Sigmoid colon (tissue), 7 donors: ENCODE data around the gene NR2F6. TPM values are rescaled to one million over a fixed set of nuclear protein-coding genes. Genes with fewer than 3 reads are reported as not detected.

ENCODE experiments used
- DNase-seq: peaks from one replicate; pipeline ENCODE4 v3.0.0-alpha.2; 2019
- H3K27ac ChIP-seq, 4 donors: fragments of 200-600 bp; sonication (generic); one replicate each; pipeline ENCODE4 v1.5.1; 2016 to 2019; ENCODE audit warnings: mild to moderate bottlenecking in 1 of 4
- H3K27me3 ChIP-seq, 3 donors: fragments of 200-600 bp; sonication (generic); one replicate each; pipeline ENCODE4 v1.5.1; 2019; ENCODE audit warnings: mild to moderate bottlenecking in 1 of 3
- H3K36me3 ChIP-seq, 4 donors: fragments of 200-600 bp; sonication (generic); one replicate each; pipeline ENCODE4 v1.5.1; 2016 to 2019
- H3K4me1 ChIP-seq, 4 donors: fragments of 200-600 bp; sonication (generic); one replicate each; pipeline ENCODE4 v1.5.1; 2017 to 2019
- H3K4me3 ChIP-seq, 4 donors: fragments of 200-600 bp; sonication (generic); one replicate each; pipeline ENCODE4 v1.5.1; 2017 to 2019; ENCODE audit warnings: mild to moderate bottlenecking in 2 of 4, moderate library complexity in 1 of 4
- H3K9me3 ChIP-seq, 4 donors: fragments of 200-600 bp in 3 of 4; sonication (generic) in 3 of 4; one replicate each; pipeline versions ENCODE4 v1.5.1 to v1.6.1; 2013 to 2019
- EP300 ChIP-seq, 4 donors: sonication (generic); formaldehyde crosslinking; IDR thresholded peaks; one replicate each; pipeline ENCODE4 v1.6.1; 2017; ENCODE audit warnings: antibody characterized with exemption in 4 of 4
- POLR2A ChIP-seq, 2 donors: fragments of 450-650 bp; IDR thresholded peaks; one replicate each; pipeline ENCODE4 v1.6.1; 2016; ENCODE audit warnings: antibody characterized with exemption in 2 of 2, mild to moderate bottlenecking in 2 of 2, moderate library complexity in 2 of 2
- POLR2AphosphoS5 ChIP-seq, 4 donors: sonication (generic); formaldehyde crosslinking; IDR thresholded peaks; one replicate each; pipeline ENCODE4 v1.6.1; 2017; ENCODE audit warnings: antibody characterized with exemption in 4 of 4
- WGBS, 2 donors: extraction: QIAGEN DNeasy Blood & Tissue Kit; methylation state at CpG; one replicate each; pipeline ENCODE4 v1.1.7; 2013; 5-methylcytosine and 5-hydroxymethylcytosine counted together
- intact Hi-C: fragments of 100-400 bp; cut with DNase I; formaldehyde crosslinking; loops from one replicate; pipeline ENCODE4 v1.15.1; 2023
- polyA plus RNA-seq, 3 donors: library from polyadenylated mRNA; stranded (reverse); fragments of 200-250 nt; gene quantifications; one replicate each; pipeline ENCODE4 v1.2.3, GENCODE V29; 2013
- total RNA-seq, 4 donors: library from RNA; depleted of rRNA; stranded (reverse); fragments of >200 nt; gene quantifications; one replicate each; pipeline ENCODE4 v1.1.0, GENCODE V29; 2016
- TF ChIP-seq, protein P1 (sequence below), 4 experiments: fragments of 450-650 bp in 3 of 4; fragments of 200-600 bp in 1 of 4; IDR thresholded peaks; one replicate each; pipeline ENCODE4 v1.5.1; 2016 to 2019; ENCODE audit warnings: antibody characterized with exemption in 4 of 4, mild to moderate bottlenecking in 3 of 4, moderate library complexity in 2 of 4
- donor health status: healthy with polysubstance abuse.
- donor health status: Bipolar disorder and iron deficiency.
- donor health status: healthy.

Gene NR2F6
- total and polyA plus RNA-seq, 7 donors: 21.6 to 72.1 (median 32.6) TPM

DNA sequence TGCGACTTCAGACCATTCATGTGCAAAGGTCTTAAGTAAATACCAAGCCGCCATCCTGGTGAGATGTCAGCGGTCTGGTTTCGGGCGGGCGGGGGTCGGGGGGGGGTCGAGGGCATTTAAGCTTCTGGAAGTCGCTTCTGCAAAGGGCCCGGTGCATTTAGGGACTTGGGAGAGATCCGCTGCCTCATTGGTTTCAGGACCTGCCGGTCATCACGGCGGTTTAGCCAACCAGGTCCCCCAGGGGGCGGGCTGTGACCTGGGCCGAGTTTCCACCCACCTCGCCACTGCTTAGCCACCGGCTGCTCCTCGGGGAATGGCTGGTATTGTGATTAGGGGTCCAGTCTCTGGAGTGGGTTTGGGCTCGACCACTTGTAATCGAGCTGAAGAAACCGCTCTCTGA is 43.8 kb upstream of the NR2F6 start:
- Histone ChIP-seq H3K4me3 (peak overlapping the region in 1 of 4 donors; percentile 15), H3K9me3 (no peaks in the 10 kb centered on the region), H3K27me3 (no peaks in the 10 kb centered on the region), H3K4me1 (peaks cover 0 to 20% (median 14%) of the 10 kb centered on the region in 4 donors), H3K27ac (no peak overlapping the region), H3K36me3 (peaks cover 0 to 5% (median 2%) of the 10 kb centered on the region in 4 donors)
- 13 to 14% methylated on average over 22 of the region's 22 CpGs for WGBS, 2 donors
- TF ChIP-seq, protein P1, sequence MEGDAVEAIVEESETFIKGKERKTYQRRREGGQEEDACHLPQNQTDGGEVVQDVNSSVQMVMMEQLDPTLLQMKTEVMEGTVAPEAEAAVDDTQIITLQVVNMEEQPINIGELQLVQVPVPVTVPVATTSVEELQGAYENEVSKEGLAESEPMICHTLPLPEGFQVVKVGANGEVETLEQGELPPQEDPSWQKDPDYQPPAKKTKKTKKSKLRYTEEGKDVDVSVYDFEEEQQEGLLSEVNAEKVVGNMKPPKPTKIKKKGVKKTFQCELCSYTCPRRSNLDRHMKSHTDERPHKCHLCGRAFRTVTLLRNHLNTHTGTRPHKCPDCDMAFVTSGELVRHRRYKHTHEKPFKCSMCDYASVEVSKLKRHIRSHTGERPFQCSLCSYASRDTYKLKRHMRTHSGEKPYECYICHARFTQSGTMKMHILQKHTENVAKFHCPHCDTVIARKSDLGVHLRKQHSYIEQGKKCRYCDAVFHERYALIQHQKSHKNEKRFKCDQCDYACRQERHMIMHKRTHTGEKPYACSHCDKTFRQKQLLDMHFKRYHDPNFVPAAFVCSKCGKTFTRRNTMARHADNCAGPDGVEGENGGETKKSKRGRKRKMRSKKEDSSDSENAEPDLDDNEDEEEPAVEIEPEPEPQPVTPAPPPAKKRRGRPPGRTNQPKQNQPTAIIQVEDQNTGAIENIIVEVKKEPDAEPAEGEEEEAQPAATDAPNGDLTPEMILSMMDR (IDR thresholded peaks at IDR 0.05): no peak
- no peak for TF ChIP-seq POLR2AphosphoS5 (IDR thresholded peaks at IDR 0.05)
- intact Hi-C loops: no loop called here
- peak; percentile 77 for DNase-seq

- no peaks in the 10 kb centered on the region for H3K36me3 ChIP-seq
- TF ChIP-seq, protein P1 (IDR thresholded peaks at IDR 0.05): no peak
- TF ChIP-seq POLR2AphosphoS5 (IDR thresholded peaks at IDR 0.05): no peak
- intact Hi-C loops: no loop called here
- no peak overlapping the region for H3K27ac ChIP-seq
- H3K9me3 ChIP-seq: no peaks in the 10 kb centered on the region
- peaks cover 0 to 19% (median 15%) of the 10 kb centered on the region in 4 donors for H3K4me1 ChIP-seq
- 59 to 84% methylated on average over 9 of the region's 9 CpGs for WGBS, 2 donors
- peaks cover 7 to 8% (median 7%) of the 10 kb centered on the region in 3 donors for H3K27me3 ChIP-seq
- DNase-seq: no peak
- H3K4me3 ChIP-seq: no peak overlapping the region
Observed at GRCh38 chr19:17286752-17287151, 41.0 kb upstream of the NR2F6 start.

DNA sequence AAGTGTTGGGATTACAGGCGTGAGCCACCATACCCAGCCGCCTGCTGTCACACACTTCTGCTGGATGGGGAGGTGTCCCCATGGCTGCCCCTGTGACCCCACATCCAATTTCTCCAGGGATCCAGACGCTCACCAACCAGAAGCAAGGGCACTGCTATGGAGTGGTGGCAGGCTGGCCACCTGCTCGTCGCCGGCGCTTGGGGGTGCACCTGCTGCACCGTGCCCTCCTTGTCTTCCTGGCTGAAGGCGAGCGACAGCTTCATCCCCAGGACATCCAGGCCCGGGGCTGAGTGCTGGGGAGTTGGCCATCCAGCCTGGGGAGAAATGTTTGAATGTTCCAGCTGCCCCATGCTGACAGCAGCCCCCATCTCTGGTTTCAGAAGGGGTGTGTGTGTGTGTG is 40.5 kb upstream of the NR2F6 start:
- Histone ChIP-seq H3K4me3 (no peak overlapping the region), H3K4me1 (peaks cover 0 to 24% (median 20%) of the 10 kb centered on the region in 4 donors), H3K27me3 (peaks cover 11 to 13% (median 12%) of the 10 kb centered on the region in 3 donors), H3K9me3 (no peaks in the 10 kb centered on the region), H3K27ac (no peak overlapping the region), H3K36me3 (no peaks in the 10 kb centered on the region)
- DNase-seq: no peak
- TF ChIP-seq, protein P1 (IDR thresholded peaks at IDR 0.05): no peak
- TF ChIP-seq EP300 (IDR thresholded peaks at IDR 0.05): no peak
- TF ChIP-seq POLR2AphosphoS5 (IDR thresholded peaks at IDR 0.05): no peak
- no peak for TF ChIP-seq POLR2A (IDR thresholded peaks at IDR 0.05)
- intact Hi-C loops: no loop called here
- 93% methylated on average over 11 of the region's 11 CpGs for WGBS, 2 donors

DNA sequence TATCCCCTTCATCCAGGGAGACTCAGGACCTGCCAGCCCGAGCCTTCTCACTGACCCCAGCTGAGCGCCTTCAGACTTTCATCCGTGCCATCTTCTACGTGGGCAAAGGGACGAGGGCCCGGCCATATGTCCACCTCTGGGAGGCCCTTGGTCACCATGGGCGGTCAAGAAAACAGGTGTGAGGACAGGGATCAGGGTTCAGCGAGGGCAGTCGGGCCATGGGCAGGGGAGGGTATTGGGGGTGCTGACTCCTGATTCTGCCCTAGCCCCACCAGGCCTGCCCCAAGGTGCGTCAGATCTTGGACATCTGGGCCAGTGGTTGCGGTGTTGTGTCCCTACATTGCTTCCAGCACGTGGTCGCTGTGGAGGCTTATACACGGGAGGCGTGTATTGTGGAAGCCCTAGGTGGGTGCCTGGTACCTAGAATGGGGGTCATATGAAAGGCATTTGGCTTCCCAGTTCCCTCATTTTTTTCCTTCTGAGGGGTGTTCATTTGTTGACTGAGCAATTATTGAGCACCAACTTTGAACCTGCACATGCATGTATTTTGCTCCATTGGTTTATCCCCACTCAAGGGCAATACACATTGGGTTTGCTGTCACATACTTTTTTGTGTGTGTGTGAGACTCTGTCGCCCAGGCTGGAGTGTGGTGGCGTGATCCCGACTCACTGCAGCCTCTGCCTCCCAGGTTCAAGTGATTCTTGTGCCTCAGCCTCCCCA is 39.9 kb upstream of the NR2F6 start:
- WGBS, 2 donors: 90 to 91% methylated on average over 18 of the region's 18 CpGs
- Histone ChIP-seq H3K27me3 (peaks cover 11 to 15% (median 15%) of the 10 kb centered on the region in 3 donors), H3K27ac (no peak overlapping the region), H3K4me1 (peaks cover 0 to 25% (median 20%) of the 10 kb centered on the region in 4 donors), H3K36me3 (no peaks in the 10 kb centered on the region), H3K9me3 (no peaks in the 10 kb centered on the region), H3K4me3 (no peak overlapping the region)
- TF ChIP-seq, protein P1 (IDR thresholded peaks at IDR 0.05): no peak
- TF ChIP-seq POLR2AphosphoS5 (IDR thresholded peaks at IDR 0.05) (no peak), POLR2A (IDR thresholded peaks at IDR 0.05) (no peak), EP300 (IDR thresholded peaks at IDR 0.05) (no peak)
- DNase-seq: no peak
- intact Hi-C loops: no loop called here
